ENCODE results near the gene MAP4K3.

The MAP4K3 gene

DNA sequence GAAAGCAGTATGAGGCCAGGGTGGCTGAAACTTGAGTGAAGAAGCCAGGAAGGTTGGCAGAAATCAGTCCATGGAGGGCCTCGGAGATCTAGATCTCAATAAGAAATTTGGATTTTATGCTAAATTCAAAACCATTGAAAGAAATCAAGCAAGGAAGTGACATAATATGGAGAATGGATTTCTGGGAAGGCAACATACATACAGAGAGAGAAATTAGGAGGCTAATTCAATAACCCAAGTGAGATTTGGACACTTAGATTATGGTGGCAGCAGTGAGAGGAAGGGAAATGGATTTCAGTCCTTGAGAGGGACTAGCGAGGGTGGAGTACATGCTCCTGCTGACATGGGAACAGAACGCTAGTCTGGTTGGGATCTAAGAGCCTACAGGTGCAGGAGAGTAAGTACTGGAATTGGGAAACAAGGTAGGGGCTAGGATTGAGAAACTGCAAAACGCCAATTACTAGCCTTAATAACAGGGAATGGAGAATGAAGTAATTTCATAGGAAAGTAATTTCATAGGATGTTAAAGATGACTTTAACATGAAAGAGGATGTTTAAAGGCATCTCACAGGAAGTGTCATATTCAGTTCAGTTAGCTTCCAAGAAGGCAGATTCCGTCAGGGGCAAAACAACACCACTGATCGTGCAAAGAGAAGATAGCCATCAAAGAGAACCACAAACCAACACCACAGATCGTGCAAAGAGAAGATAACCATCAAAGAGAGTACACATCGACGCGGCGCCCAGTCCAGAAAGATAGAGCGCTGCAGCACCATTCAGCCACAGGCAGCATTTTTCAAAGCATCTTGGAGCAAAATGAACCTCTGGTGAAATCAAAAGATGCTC lies 220.5 kb downstream of the MAP4K3 start:
- Histone ChIP-seq H3K9me3 (ENCODE audit: control insufficient read depth, low read length) (no peaks in the 10 kb centered on the region), H3K36me3 (ENCODE audit: control insufficient read depth, insufficient read depth, low read length) (no peaks in the 10 kb centered on the region), H3K4me1 (ENCODE audit: control insufficient read depth, insufficient read depth, low read length, poor library complexity, severe bottlenecking) (peaks cover 24% of the 10 kb centered on the region), H3K4me3 (ENCODE audit: insufficient read depth, low read depth, low read length, poor library complexity, severe bottlenecking) (peak overlapping the region; percentile 10), H3K27me3 (replicated peaks; ENCODE audit: control insufficient read depth, insufficient read depth, low read length, poor library complexity, severe bottlenecking) (no peaks in the 10 kb centered on the region), H3K27ac (ENCODE audit: insufficient read depth, low read length, poor library complexity, severe bottlenecking) (peak overlapping the region; percentile 72)
- peak; percentile 46 to 66 (median 60) for DNase-seq

DNA sequence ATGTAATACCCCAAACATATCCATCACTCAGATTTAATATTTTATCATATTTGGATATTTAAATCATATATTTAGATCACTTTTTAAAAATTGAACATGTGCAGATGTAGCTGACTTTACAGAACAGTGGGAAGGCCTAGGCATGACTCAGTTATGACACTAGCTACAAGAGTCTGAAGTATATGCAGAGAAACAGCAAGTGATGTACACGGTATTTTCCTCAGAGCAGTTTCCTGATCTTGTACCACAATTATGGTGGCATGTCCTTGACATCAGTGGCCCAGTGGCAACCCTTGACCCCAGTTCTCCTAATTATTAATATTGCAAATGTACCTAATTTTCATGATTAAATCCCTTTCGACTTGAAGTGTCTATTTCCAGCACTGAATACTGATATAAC lies 221.5 kb downstream of the MAP4K3 start:
- Histone ChIP-seq H3K27me3 (replicated peaks; ENCODE audit: control insufficient read depth, insufficient read depth, low read length, poor library complexity, severe bottlenecking) (no peaks in the 10 kb centered on the region), H3K27ac (ENCODE audit: insufficient read depth, low read length, poor library complexity, severe bottlenecking) (peak overlapping the region; percentile 72), H3K36me3 (ENCODE audit: control insufficient read depth, insufficient read depth, low read length) (no peaks in the 10 kb centered on the region), H3K9me3 (ENCODE audit: control insufficient read depth, low read length) (no peaks in the 10 kb centered on the region), H3K4me3 (ENCODE audit: insufficient read depth, low read depth, low read length, poor library complexity, severe bottlenecking) (no peak overlapping the region), H3K4me1 (ENCODE audit: control insufficient read depth, insufficient read depth, low read length, poor library complexity, severe bottlenecking) (peaks cover 24% of the 10 kb centered on the region)
- DNase-seq: no peak

DNA sequence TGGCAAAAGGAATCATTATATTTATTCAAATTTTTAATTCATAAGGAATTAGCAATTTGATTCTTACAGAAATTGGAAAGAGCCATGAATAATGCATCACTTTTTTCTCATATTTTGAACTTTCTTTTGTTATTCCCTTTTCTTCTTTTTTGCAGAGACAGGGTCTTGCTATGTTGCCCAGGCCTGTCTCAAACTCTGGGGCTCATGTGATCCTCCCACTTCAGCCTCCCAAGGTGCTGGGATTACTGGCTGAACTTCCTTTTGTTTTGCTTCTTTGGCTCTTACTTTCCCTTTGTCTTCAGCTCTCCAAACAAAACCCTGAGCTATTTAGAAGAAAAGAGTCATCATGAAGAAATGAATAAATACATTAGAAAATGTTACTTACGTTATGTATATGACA lies 224.1 kb downstream of the MAP4K3 start:
- Histone ChIP-seq H3K9me3 (ENCODE audit: control insufficient read depth, low read length) (no peaks in the 10 kb centered on the region), H3K27ac (ENCODE audit: insufficient read depth, low read length, poor library complexity, severe bottlenecking) (no peak overlapping the region), H3K36me3 (ENCODE audit: control insufficient read depth, insufficient read depth, low read length) (no peaks in the 10 kb centered on the region), H3K27me3 (replicated peaks; ENCODE audit: control insufficient read depth, insufficient read depth, low read length, poor library complexity, severe bottlenecking) (no peaks in the 10 kb centered on the region), H3K4me3 (ENCODE audit: insufficient read depth, low read depth, low read length, poor library complexity, severe bottlenecking) (no peak overlapping the region), H3K4me1 (ENCODE audit: control insufficient read depth, insufficient read depth, low read length, poor library complexity, severe bottlenecking) (peaks cover 16% of the 10 kb centered on the region)
- no peak for DNase-seq

DNA sequence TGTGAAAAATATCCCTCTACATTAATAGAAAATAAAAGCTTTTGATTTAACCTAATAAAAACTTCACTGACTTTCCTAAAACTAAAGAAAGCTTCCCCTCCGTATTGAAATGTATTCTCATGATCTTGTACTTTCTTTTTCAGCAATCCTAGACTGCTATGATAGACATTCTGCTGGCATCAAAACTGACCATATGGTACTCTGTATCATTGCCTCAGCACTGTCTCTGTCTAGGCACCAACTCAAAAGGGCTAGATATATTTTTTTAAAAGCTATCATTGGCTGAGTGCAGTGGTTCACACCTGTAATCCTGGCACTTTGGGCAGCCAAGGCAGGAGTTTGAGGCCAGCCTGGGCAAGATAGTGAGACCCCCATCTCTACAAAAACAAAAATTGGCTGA lies 226.2 kb downstream of the MAP4K3 start:
- Histone ChIP-seq H3K27me3 (replicated peaks; ENCODE audit: control insufficient read depth, insufficient read depth, low read length, poor library complexity, severe bottlenecking) (no peaks in the 10 kb centered on the region), H3K4me1 (ENCODE audit: control insufficient read depth, insufficient read depth, low read length, poor library complexity, severe bottlenecking) (peaks cover 2% of the 10 kb centered on the region), H3K4me3 (ENCODE audit: insufficient read depth, low read depth, low read length, poor library complexity, severe bottlenecking) (no peak overlapping the region), H3K27ac (ENCODE audit: insufficient read depth, low read length, poor library complexity, severe bottlenecking) (no peak overlapping the region), H3K36me3 (ENCODE audit: control insufficient read depth, insufficient read depth, low read length) (no peaks in the 10 kb centered on the region), H3K9me3 (ENCODE audit: control insufficient read depth, low read length) (no peaks in the 10 kb centered on the region)
- no peak for DNase-seq

DNA sequence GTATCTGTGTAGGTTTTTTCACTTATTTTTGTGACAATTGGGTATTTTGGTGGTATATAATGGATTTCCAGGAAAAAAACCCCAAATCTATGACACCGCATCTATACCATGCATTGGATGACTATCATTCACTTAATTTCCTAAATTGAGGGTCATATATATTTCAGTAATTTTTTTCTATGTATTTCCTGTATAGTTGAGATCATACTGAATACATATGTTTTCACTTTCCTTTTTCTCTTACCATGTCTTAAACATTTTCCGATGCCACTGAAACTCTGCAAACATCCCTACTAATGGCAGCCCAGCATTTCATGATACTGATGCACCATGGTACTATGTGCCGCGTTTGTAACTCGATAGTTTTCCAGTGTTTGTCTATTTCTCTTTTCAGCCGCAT lies 233.7 kb downstream of the MAP4K3 start:
- H3K27me3 ChIP-seq (replicated peaks; ENCODE audit: control insufficient read depth, insufficient read depth, low read length, poor library complexity, severe bottlenecking): no peaks in the 10 kb centered on the region
- no peak overlapping the region for H3K4me3 ChIP-seq (ENCODE audit: insufficient read depth, low read depth, low read length, poor library complexity, severe bottlenecking)
- H3K9me3 ChIP-seq (ENCODE audit: control insufficient read depth, low read length): no peaks in the 10 kb centered on the region
- no peaks in the 10 kb centered on the region for H3K4me1 ChIP-seq (ENCODE audit: control insufficient read depth, insufficient read depth, low read length, poor library complexity, severe bottlenecking)
- DNase-seq: no peak
- no peaks in the 10 kb centered on the region for H3K36me3 ChIP-seq (ENCODE audit: control insufficient read depth, insufficient read depth, low read length)
- no peak overlapping the region for H3K27ac ChIP-seq (ENCODE audit: insufficient read depth, low read length, poor library complexity, severe bottlenecking)

DNA sequence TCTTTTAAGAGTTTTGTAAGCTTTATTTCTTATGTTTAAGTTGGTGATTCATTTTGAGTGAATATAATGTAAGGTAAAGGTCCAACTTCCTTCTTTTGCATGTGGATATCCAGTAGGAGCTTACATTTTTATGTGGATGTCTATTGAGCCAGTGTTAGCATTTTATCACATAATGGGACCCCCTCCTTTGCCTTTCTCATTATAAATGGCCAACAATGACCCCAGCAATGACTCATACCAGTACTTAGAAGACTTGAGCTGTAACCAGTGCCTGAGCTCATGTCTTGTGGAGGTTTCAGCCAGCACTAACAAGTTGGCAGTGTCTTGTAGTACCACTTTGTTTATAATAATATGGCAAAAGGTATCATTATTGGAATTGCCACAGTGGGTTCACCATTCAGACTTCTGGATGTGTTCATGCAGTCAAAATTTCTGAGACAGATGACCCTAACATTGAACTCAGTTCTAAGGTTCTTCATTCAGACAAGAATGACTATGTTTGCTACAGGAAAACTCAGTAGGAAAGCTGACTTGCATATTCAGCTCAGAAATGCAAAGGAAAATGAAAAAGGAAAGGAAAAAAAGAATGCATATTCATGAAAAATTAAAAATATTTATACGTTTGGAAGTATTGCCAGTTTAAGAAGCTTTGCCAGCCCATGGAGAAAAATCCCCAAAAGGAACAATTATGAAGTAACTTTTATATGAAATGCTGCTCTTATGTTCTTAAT lies 234.3 kb downstream of the MAP4K3 start:
- Histone ChIP-seq H3K4me1 (ENCODE audit: control insufficient read depth, insufficient read depth, low read length, poor library complexity, severe bottlenecking) (no peaks in the 10 kb centered on the region), H3K27me3 (replicated peaks; ENCODE audit: control insufficient read depth, insufficient read depth, low read length, poor library complexity, severe bottlenecking) (no peaks in the 10 kb centered on the region), H3K4me3 (ENCODE audit: insufficient read depth, low read depth, low read length, poor library complexity, severe bottlenecking) (no peak overlapping the region), H3K27ac (ENCODE audit: insufficient read depth, low read length, poor library complexity, severe bottlenecking) (no peak overlapping the region), H3K9me3 (ENCODE audit: control insufficient read depth, low read length) (no peaks in the 10 kb centered on the region), H3K36me3 (ENCODE audit: control insufficient read depth, insufficient read depth, low read length) (no peaks in the 10 kb centered on the region)
- no peak for DNase-seq

All from effector memory CD4-positive, alpha-beta T cell (primary cell).